ENCODE results near the gene KCNAB1.

The KCNAB1 gene

GRCh38 chr3:156509189-156510174, 389.1 kb downstream of the KCNAB1 start:
- TF ChIP-seq CTCF (IDR thresholded peaks at IDR 0.05) = no peak
- H3K27ac ChIP-seq = no peak overlapping the region

GRCh38 chr3:156511987-156512677, 391.8 kb downstream of the KCNAB1 start:
- Histone ChIP-seq H3K27ac (no peak overlapping the region), H3K9me3 (no peaks in the 10 kb centered on the region), H3K36me3 (no peaks in the 10 kb centered on the region), H3K4me1 (ENCODE audit: control insufficient read depth in 1 of 2, insufficient read depth in 1 of 2, low read depth in 1 of 2, low read length in 1 of 2) (no peaks in the 10 kb centered on the region), H3K4me3 (ENCODE audit: low read depth in 1 of 2, low read length in 1 of 2) (no peak overlapping the region), H3K27me3 (peaks cover 27% of the 10 kb centered on the region)
- no peak for TF ChIP-seq CTCF (IDR thresholded peaks at IDR 0.05)

More at GRCh38 chr3:156509189-156510174, 389.1 kb downstream of the KCNAB1 start:
- Histone ChIP-seq H3K36me3 (no peaks in the 10 kb centered on the region), H3K27me3 (peaks cover 3% of the 10 kb centered on the region), H3K4me1 (ENCODE audit: control insufficient read depth in 1 of 2, insufficient read depth in 1 of 2, low read depth in 1 of 2, low read length in 1 of 2) (no peaks in the 10 kb centered on the region), H3K4me3 (ENCODE audit: low read depth in 1 of 2, low read length in 1 of 2) (no peak overlapping the region), H3K9me3 (no peaks in the 10 kb centered on the region)

GRCh38 chr3:156513619-156514018, 393.2 kb downstream of the KCNAB1 start:
- no peaks in the 10 kb centered on the region for H3K4me1 ChIP-seq (ENCODE audit: control insufficient read depth in 1 of 2, insufficient read depth in 1 of 2, low read depth in 1 of 2, low read length in 1 of 2)
- H3K4me3 ChIP-seq (ENCODE audit: low read depth in 1 of 2, low read length in 1 of 2) = no peak overlapping the region
- no peaks in the 10 kb centered on the region for H3K9me3 ChIP-seq
- TF ChIP-seq CTCF (IDR thresholded peaks at IDR 0.05) = no peak
- no peak overlapping the region for H3K27ac ChIP-seq
- H3K27me3 ChIP-seq = peaks cover 39% of the 10 kb centered on the region
- no peaks in the 10 kb centered on the region for H3K36me3 ChIP-seq

GRCh38 chr3:156516284-156516683, 395.9 kb downstream of the KCNAB1 start:
- H3K4me3 ChIP-seq (ENCODE audit: low read depth in 1 of 2, low read length in 1 of 2) = no peak overlapping the region
- H3K27ac ChIP-seq = no peak overlapping the region
- no peak for TF ChIP-seq CTCF (IDR thresholded peaks at IDR 0.05)
- peaks cover 64% of the 10 kb centered on the region for H3K27me3 ChIP-seq
- no peaks in the 10 kb centered on the region for H3K4me1 ChIP-seq (ENCODE audit: control insufficient read depth in 1 of 2, insufficient read depth in 1 of 2, low read depth in 1 of 2, low read length in 1 of 2)
- H3K36me3 ChIP-seq = no peaks in the 10 kb centered on the region
- no peaks in the 10 kb centered on the region for H3K9me3 ChIP-seq

GRCh38 chr3:156516961-156517360, 396.6 kb downstream of the KCNAB1 start:
- Histone ChIP-seq H3K27ac (no peak overlapping the region), H3K36me3 (no peaks in the 10 kb centered on the region), H3K4me1 (ENCODE audit: control insufficient read depth in 1 of 2, insufficient read depth in 1 of 2, low read depth in 1 of 2, low read length in 1 of 2) (no peaks in the 10 kb centered on the region), H3K4me3 (ENCODE audit: low read depth in 1 of 2, low read length in 1 of 2) (no peak overlapping the region), H3K9me3 (no peaks in the 10 kb centered on the region), H3K27me3 (peaks cover 69% of the 10 kb centered on the region)
- TF ChIP-seq CTCF (IDR thresholded peaks at IDR 0.05) = no peak

All from neutrophil (primary cell).